HG03095 (cell line): ENCODE measurements around the gene KLF16.

ENCODE experiments used
- ATAC-seq: cut with Tn5 transposase; IDR thresholded peaks from one replicate; pipeline ENCODE4 v1.9.1; 2021; ENCODE audit warnings: moderate library complexity; ENCODE audit not compliant: unreplicated experiment

The KLF16 gene

DNA sequence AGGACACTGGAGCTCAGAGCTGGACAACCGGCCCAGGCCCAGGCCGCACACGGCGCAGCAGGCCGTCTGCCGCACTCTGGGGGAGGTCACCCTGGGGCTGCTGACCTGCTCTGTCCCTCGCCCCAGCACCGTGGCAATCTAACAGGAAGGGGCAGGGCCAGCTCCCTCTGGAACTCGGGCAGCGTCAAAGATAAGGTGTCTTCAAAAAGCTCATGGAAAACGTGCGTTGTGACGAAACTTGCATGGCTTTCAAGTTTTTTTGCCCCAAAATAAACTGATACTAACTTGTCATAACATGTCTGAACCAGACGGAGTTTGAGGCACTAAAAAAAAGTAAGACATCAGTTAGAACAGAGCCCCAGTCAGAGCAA lies 39.1 kb downstream of the KLF16 start:
- no peak for ATAC-seq

GRCh38 chr19:1823539-1824251 lies 39.7 kb downstream of the KLF16 start:
- ATAC-seq: no peak

- no peak for ATAC-seq
These were observed 40.4 kb downstream of the KLF16 start for GRCh38 chr19:1823020-1823419.

DNA sequence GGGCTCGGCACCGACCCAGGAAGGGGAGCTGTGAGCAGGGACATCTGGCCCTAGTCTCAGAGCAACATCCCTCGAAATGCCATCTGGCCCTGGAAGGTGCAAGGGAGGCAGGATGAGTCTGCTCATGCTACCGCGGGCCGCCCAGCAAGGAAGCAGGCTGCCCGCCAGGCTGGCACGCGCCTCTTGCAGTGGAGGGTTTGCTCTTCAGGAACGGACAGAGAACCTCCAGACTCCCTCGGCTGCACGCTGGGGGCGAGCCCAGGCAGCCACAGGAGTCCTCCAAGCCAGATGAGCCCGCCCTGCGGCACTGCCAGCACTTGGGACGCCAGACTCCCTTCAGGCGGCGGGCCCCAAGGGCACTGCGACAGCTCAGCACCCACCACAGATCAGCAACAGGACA lies 41.2 kb downstream of the KLF16 start:
- ATAC-seq: no peak

DNA sequence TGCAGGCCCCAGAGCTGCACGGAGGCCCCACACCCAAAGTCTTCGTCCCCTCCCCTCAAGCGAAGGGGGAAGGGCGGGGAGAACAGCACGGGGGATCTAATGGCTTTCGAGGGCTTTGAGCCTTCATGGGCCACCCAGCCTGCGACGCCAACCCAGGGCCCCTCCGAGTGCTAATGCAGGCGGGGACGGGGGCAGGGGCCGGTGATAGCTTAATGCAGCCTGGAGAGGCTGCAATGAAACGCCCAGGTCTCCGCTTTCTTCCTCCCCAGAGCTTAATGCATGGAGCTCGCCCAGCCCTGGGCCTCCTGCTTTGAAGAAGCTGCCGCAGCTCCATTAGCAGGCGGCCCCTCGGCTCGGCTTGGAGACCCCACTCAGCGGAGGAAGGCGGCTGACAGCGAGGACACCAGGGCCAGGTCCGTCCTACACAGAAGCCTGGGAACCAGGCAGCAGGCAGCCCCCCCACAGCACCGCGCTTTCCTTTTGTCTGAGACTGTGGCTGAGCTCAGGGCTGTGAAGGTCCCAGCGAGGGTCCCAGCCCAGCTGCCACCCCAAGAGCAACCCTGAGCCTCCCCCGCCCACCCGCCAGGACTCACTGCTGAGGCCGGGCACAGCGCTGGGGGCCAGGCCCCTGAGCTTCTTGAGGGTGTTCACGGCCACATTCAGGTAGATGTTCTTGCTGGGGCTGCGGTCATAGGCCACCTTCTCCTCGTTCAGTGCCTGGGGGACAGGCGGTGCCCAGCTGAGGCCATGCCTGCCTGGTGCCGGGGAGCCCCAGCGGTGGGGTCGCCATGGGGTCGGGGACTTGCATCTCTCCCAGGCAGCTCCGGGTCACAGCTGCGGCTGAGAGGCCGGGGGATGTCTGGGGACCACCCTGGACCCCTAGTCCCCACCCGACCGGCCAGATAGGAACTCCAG lies 43.8 kb downstream of the KLF16 start:
- ATAC-seq: no peak

GRCh38 chr19:1818549-1819195 lies 44.7 kb downstream of the KLF16 start:
- ATAC-seq: no peak

- ATAC-seq: no peak
These were observed 45.7 kb downstream of the KLF16 start for GRCh38 chr19:1817553-1818179.

DNA sequence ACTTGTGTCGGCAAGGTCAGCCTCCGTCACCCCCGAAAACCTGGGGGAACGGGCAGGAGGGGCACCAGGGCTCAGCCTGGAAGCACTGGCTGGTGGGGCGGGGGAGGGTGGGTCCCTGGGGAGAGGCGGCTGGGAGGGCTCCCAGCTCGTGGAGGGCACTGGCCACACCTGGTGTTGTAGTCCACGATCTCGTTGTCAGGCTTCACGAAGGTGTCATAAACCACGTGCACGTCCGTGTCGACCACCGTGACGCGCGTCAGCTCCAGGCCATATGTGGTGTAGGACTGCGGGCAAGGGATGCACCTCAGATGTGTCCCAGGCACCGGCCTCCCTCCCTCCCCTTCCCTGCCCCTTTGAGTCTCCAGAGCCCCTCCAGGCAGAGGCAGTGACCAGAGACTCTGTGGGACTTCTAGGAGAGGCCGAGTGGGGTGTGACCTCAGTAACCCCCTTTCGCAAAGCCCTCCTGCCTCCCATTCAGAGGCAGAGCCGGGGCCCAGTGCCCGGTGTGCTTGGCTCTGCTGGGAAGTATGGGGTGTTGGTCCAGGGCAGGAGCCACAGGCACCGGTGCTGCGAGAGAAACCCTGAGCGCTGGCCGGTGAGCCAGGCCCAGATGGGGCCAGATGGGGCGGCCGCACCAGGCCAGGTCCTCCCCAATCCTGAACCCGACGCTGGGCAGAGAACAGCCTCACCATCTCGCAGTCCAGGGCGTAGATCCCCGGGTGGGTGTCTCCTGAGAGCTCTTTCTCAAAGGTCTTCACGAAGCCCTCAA lies 46.7 kb downstream of the KLF16 start:
- ATAC-seq: no peak

DNA sequence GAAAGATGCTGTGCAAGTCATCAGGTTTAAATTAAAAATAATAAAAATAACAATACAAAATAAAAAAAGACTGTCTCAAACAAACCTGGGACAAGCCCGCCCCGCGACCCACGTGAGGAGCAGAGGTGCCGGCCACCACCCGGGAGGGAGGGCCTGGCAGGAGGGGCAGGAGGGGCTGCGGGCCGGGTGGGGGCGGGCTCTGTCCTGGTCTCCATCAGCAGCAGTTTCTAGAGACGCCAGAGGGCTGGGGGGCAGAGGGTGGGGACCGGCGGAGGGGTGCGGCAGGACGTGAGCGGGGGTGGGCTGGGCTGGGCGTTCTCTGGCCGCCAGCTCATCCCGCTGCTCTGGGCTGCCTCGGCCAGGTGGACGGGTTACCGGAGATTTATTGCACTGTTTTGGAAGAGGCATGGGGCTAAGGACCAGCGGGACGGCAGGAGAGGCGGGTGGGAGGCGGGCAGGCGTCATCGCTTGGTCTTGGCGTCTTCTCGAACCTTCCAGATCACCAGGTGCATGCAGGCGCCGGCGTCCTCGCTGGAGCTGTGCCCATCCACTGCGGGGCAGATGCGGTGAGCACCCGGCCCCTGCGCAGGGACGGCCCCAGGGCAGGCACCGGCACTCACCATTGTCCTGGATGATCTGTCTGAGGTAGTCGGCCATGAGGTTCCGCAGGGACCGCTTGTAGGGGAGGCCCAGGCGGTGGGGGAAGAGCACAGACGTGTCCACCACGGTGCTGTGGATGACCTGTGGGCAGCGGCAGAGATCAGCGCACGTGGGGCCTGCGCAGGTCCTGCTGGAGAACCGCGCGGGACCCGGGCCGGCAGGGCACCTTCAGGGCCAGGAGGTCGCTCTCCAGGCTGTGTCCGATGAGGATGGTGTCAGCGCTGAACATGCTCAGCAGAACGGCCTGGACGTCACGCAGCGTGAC lies 47.5 kb downstream of the KLF16 start:
- ATAC-seq: no peak

DNA sequence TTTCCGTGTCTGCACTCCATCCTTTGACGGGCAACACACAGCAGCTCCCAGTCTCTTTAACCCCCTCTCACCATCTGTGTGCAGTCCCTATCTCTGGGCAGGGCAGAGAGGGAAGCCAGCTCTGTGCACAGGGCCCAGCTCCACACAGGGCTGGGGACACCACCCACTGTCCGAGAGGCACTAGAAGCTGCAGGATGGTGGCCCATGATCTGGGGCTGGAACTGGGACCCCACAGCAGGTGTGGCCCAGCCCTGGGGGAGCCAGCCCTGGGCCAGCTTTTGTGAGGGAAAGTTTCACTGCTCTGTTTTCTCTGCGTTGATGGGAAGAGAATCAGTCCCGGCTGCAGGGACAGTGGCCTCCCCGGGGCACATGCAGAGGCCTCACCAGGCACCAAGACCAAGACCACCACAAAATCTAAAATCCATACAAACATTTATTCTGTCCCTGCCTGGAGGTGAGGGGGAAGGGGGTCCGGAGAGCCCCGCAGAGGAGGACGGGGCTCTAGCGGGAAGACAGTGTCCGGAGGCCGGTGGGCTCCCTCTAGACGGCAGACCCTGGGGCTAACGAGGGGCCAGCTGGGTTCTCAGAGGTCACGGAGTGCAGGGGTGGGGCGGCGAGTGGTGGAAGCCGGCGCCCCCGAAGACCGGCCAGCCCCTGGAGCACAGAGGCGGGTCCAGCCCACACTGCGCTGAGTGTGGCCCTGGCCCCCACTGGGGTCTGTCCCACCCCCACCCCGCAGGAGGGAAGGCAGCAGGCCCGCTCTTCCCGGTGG lies 48.4 kb downstream of the KLF16 start:
- ATAC-seq: no peak

- no peak for ATAC-seq
These were observed 49.0 kb downstream of the KLF16 start for GRCh38 chr19:1814391-1814790.

GRCh38 chr19:1813192-1814182 lies 49.9 kb downstream of the KLF16 start:
- no peak for ATAC-seq

- peak; percentile 67 for ATAC-seq
These were observed 50.8 kb downstream of the KLF16 start for GRCh38 chr19:1812426-1813191.

DNA sequence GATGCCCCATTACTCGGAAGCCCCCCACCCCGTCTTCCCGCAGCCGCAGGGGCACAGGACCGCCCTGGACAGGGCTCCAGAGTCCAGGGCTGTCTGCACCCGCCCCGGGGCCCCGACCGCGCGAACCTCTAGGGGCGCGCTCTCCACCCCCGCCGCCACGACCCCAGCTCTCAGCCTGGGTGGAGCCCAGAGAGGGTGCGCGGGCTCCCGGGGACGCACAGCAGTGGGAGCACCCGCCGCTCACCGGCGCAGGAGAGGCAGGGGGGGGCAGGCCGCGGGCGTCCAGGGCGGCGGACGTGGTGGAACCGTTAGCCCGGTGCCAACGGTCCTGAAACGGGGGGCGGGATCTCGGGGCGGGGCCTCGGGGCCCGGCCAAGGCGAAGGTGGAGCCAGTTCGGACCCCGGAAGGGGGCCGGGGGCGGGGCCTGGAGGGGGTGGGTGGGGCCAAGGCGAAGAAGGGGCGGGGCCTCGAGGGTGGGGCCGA lies 51.4 kb downstream of the KLF16 start, which contains the start of gene ATP8B3:
ATP8B3 (minus strand) TSS at position 335 of the 484 bp plus-strand sequence. CDS start 540 bp downstream, outside the sequence.
- ATAC-seq: peak; percentile 7

DNA sequence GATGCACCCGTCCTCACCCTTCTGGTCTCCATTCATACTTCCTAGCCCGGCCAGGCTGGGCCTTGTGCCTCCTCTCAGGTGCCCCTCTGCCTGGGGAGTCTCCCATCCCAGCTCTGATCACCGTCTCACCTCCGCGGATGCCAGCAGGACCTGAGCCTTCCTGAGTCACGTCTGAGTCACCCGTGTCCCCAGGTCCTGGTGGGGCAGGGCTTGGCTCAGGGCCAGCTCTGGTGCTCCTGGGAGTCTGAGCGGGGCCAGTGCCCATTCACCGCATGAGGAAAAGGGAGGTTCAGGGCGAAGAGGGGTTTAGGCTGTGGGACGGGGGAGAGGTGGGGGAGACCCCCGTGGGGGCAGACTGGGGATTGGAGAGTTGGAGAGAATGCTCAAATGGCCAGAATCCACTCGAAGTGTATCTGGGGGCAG lies 51.9 kb downstream of the KLF16 start:
- no peak for ATAC-seq

- ATAC-seq: no peak
These were observed 52.8 kb downstream of the KLF16 start for GRCh38 chr19:1810439-1811160.
